ENCODE data around the gene PLAGL2. TPM values are rescaled to one million over a fixed set of nuclear protein-coding genes. Genes with fewer than 3 reads are reported as not detected.

Gene PLAGL2
- total RNA-seq, 1 donor from 2014 or later, result 11.8 TPM

GRCh38 chr20:32190616-32191415, 16.7 kb downstream of the PLAGL2 start:
- Mint-ChIP-seq H3K9me3 (ENCODE audit: unreplicated experiment) (no peaks in the 10 kb centered on the region), H3K36me3 (ENCODE audit: unreplicated experiment) (peaks cover 12% of the 10 kb centered on the region), H3K4me3 (ENCODE audit: unreplicated experiment) (peak overlapping the region; percentile 81), H3K4me1 (ENCODE audit: unreplicated experiment) (peaks cover 20% of the 10 kb centered on the region), H3K27ac (ENCODE audit: unreplicated experiment) (peak overlapping the region; percentile 86), H3K27me3 (ENCODE audit: unreplicated experiment) (no peaks in the 10 kb centered on the region)
- TF ChIP-seq CTCF (IDR thresholded peaks at IDR 0.05), result peak; percentile 7
- DNase-seq (ENCODE audit: extremely low spot score, unreplicated experiment), result no peak

GRCh38 chr20:32189691-32190615, 17.6 kb downstream of the PLAGL2 start:
- Mint-ChIP-seq H3K4me3 (ENCODE audit: unreplicated experiment) (peak overlapping the region; percentile 81), H3K9me3 (ENCODE audit: unreplicated experiment) (no peaks in the 10 kb centered on the region), H3K36me3 (ENCODE audit: unreplicated experiment) (peaks cover 5% of the 10 kb centered on the region), H3K4me1 (ENCODE audit: unreplicated experiment) (peaks cover 20% of the 10 kb centered on the region), H3K27me3 (ENCODE audit: unreplicated experiment) (no peaks in the 10 kb centered on the region), H3K27ac (ENCODE audit: unreplicated experiment) (peak overlapping the region; percentile 86)
- no peak for TF ChIP-seq CTCF (IDR thresholded peaks at IDR 0.05)
- peak; percentile 87 for DNase-seq (ENCODE audit: extremely low spot score, unreplicated experiment)

- DNase-seq (ENCODE audit: extremely low spot score, unreplicated experiment), result no peak
- H3K27me3 Mint-ChIP-seq (ENCODE audit: unreplicated experiment), result no peaks in the 10 kb centered on the region
- no peak for TF ChIP-seq CTCF (IDR thresholded peaks at IDR 0.05)
- peaks cover 20% of the 10 kb centered on the region for H3K4me1 Mint-ChIP-seq (ENCODE audit: unreplicated experiment)
- peak overlapping the region; percentile 73 for H3K4me3 Mint-ChIP-seq (ENCODE audit: unreplicated experiment)
- no peaks in the 10 kb centered on the region for H3K36me3 Mint-ChIP-seq (ENCODE audit: unreplicated experiment)
- no peaks in the 10 kb centered on the region for H3K9me3 Mint-ChIP-seq (ENCODE audit: unreplicated experiment)
- H3K27ac Mint-ChIP-seq (ENCODE audit: unreplicated experiment), result peak overlapping the region; percentile 67
These were observed 18.5 kb downstream of the PLAGL2 start for GRCh38 chr20:32189123-32189410.

GRCh38 chr20:32188376-32189122, 19.0 kb downstream of the PLAGL2 start:
- Mint-ChIP-seq H3K4me3 (ENCODE audit: unreplicated experiment) (peak overlapping the region; percentile 73), H3K27ac (ENCODE audit: unreplicated experiment) (no peak overlapping the region), H3K4me1 (ENCODE audit: unreplicated experiment) (peaks cover 20% of the 10 kb centered on the region), H3K27me3 (ENCODE audit: unreplicated experiment) (no peaks in the 10 kb centered on the region), H3K36me3 (ENCODE audit: unreplicated experiment) (no peaks in the 10 kb centered on the region), H3K9me3 (ENCODE audit: unreplicated experiment) (no peaks in the 10 kb centered on the region)
- TF ChIP-seq CTCF (IDR thresholded peaks at IDR 0.05), result no peak
- DNase-seq (ENCODE audit: extremely low spot score, unreplicated experiment), result no peak
